ENCODE results near the gene PCSK6.
"Not testable (repeated sequence)": the region's sequence is repeated elsewhere in the genome, so short reads cannot be mapped to it uniquely, and the experiment has no call there.

PCSK6 gene

DNA sequence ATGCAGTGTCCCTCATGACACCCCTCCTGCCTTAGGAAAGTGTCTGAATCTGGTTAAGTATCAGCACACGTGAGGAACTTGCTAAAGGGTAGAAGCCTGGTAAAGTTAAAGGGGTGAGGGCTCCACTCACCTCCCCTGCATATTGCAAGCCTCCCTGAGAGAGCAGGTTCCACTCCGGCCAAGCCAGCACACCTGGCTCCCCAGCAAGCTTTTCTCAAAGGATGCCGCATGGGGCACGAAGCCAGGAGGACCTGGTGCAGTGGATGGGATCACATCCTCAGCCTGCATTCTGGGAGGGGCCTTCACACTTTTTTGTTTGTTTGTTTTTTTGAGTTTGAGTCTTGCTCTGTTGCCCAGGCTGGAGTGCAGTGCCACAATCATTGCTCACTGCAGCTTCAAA is 79.9 kb downstream of the PCSK6 start:
- Histone ChIP-seq H3K27ac (ENCODE audit: low read length) (no peak overlapping the region), H3K4me1 (ENCODE audit: control insufficient read depth, insufficient read depth, low read length) (peaks cover 2% of the 10 kb centered on the region; the same call in 1 of the 2 replicates), H3K4me3 (ENCODE audit: low read length) (no peak overlapping the region), H3K36me3 (ENCODE audit: control insufficient read depth, insufficient read depth, low read length) (no peaks in the 10 kb centered on the region), H3K27me3 (ENCODE audit: control insufficient read depth, insufficient read depth, low read length) (no peaks in the 10 kb centered on the region), H3K9me3 (ENCODE audit: control insufficient read depth, insufficient read depth, low read length) (no peaks in the 10 kb centered on the region)
- WGBS (ENCODE audit: insufficient coverage, insufficient read length) = no CpG with 5 or more reads among the region's 4 CpGs
- no peak for DNase-seq (ENCODE audit: low read depth, low spot score)

DNA sequence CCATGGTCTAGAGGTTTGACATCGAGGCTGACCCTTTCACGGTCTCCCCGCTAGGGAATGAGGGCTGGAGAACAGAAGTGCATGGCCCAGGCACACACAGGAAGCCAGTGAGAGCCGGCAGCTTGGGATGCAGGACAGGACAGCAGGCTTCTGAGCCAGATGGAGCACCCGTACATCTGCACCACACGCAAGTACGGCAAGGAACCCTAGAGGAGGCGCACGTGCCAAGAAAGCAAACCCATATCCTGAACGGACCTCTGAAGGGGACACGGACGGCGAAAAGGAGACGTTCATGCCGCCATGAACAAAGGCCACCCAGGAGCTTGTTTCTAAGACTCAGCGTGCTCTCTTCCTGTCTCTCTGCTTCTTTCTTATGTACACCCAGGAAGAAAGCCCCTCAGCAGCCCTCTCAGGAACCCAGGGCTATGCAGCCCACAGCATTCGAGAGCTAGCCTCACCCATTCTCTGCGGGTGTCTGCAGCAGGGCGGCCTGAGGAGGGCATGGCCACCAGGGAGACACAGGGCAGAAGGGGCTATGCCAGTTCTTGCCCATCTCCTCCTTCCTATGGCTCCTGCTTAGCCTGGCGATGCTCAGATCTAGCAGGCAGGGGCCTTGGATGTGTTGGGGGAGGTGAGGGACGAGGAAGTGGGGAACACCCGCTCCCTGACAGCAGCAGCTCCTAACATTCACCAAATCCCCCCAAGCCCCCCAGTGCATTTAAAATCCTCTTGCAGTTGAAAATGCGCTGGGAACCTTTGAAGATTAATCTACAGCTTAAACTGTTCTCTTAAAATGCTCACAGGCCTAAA is 81.3 kb downstream of the PCSK6 start:
- H3K27ac ChIP-seq (ENCODE audit: low read length) = no peak overlapping the region
- no peaks in the 10 kb centered on the region for H3K9me3 ChIP-seq (ENCODE audit: control insufficient read depth, insufficient read depth, low read length)
- H3K4me1 ChIP-seq (ENCODE audit: control insufficient read depth, insufficient read depth, low read length) = peaks cover 2% of the 10 kb centered on the region; the same call in 1 of the 2 replicates
- WGBS (ENCODE audit: insufficient coverage, insufficient read length) = no CpG with 5 or more reads among the region's 23 CpGs
- no peak for DNase-seq (ENCODE audit: low read depth, low spot score)
- H3K36me3 ChIP-seq (ENCODE audit: control insufficient read depth, insufficient read depth, low read length) = no peaks in the 10 kb centered on the region
- no peaks in the 10 kb centered on the region for H3K27me3 ChIP-seq (ENCODE audit: control insufficient read depth, insufficient read depth, low read length)
- no peak overlapping the region for H3K4me3 ChIP-seq (ENCODE audit: low read length)

DNA sequence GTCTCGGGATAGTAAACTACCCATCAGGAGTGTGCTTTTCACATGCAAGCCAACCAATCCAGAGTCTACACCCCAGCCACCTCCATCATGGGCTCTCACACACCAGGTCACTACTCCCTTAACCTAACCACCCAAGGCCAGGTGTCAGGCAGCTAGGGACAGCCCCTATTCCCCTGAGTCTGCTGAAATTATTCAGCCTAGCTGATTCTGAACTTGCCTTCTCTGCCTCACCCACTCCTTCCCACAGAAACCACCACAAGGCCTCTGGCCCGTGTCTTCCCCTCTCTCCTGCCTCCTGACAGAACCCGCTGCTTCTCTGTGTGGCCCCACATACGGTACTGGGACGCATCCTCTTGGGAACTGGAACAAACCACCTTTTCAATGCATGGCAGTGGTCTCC is 82.1 kb downstream of the PCSK6 start:
- Histone ChIP-seq H3K4me3 (ENCODE audit: low read length) (no peak overlapping the region), H3K9me3 (ENCODE audit: control insufficient read depth, insufficient read depth, low read length) (no peaks in the 10 kb centered on the region), H3K36me3 (ENCODE audit: control insufficient read depth, insufficient read depth, low read length) (no peaks in the 10 kb centered on the region), H3K27ac (ENCODE audit: low read length) (no peak overlapping the region), H3K4me1 (ENCODE audit: control insufficient read depth, insufficient read depth, low read length) (peaks cover 2% of the 10 kb centered on the region; the same call in 1 of the 2 replicates), H3K27me3 (ENCODE audit: control insufficient read depth, insufficient read depth, low read length) (no peaks in the 10 kb centered on the region)
- no CpG with 5 or more reads among the region's 5 CpGs for WGBS (ENCODE audit: insufficient coverage, insufficient read length)
- DNase-seq (ENCODE audit: low read depth, low spot score) = no peak

- Histone ChIP-seq H3K4me3 (ENCODE audit: low read length) (no peak overlapping the region), H3K4me1 (ENCODE audit: control insufficient read depth, insufficient read depth, low read length) (peaks cover 2% of the 10 kb centered on the region; the same call in 1 of the 2 replicates), H3K9me3 (ENCODE audit: control insufficient read depth, insufficient read depth, low read length) (no peaks in the 10 kb centered on the region), H3K27ac (ENCODE audit: low read length) (no peak overlapping the region), H3K27me3 (ENCODE audit: control insufficient read depth, insufficient read depth, low read length) (no peaks in the 10 kb centered on the region), H3K36me3 (ENCODE audit: control insufficient read depth, insufficient read depth, low read length) (no peaks in the 10 kb centered on the region)
- no peak for DNase-seq (ENCODE audit: low read depth, low spot score)
- no CpG with 5 or more reads among the region's 20 CpGs for WGBS (ENCODE audit: insufficient coverage, insufficient read length)
Observed at GRCh38 chr15:101406526-101407195, 82.8 kb downstream of the PCSK6 start.

DNA sequence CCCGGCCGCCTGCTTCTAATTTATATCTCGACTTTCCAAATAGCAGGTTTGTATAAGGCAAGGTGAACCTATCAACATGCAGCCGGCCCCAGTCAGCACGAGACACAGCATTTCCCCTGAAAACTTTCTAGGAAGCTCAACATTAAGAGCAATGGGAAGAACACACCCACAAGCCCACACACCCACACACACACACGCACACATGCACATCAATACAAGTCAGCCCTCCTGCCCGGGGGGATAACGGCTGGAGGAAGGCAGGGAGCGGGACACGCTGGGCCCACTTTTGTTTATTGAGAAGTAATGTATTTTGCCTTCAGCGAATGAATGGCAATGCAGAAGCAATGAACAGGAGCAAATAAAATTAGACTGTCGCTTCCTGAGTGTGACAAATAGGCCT is 83.5 kb downstream of the PCSK6 start:
- H3K27ac ChIP-seq (ENCODE audit: low read length) = no peak overlapping the region
- no peak for DNase-seq (ENCODE audit: low read depth, low spot score)

GRCh38 chr15:101404245-101404644 is 85.3 kb downstream of the PCSK6 start:
- WGBS (ENCODE audit: insufficient coverage, insufficient read length) = no CpG with 5 or more reads among the region's 6 CpGs
- DNase-seq (ENCODE audit: low read depth, low spot score) = no peak
- Histone ChIP-seq H3K4me1 (ENCODE audit: control insufficient read depth, insufficient read depth, low read length) (peaks cover 2% of the 10 kb centered on the region; the same call in 1 of the 2 replicates), H3K4me3 (ENCODE audit: low read length) (no peak overlapping the region), H3K9me3 (ENCODE audit: control insufficient read depth, insufficient read depth, low read length) (no peaks in the 10 kb centered on the region), H3K27me3 (ENCODE audit: control insufficient read depth, insufficient read depth, low read length) (no peaks in the 10 kb centered on the region), H3K27ac (ENCODE audit: low read length) (no peak overlapping the region), H3K36me3 (ENCODE audit: control insufficient read depth, insufficient read depth, low read length) (no peaks in the 10 kb centered on the region)

More for the DNA sequence above, 83.5 kb downstream of the PCSK6 start:
- Histone ChIP-seq H3K4me3 (ENCODE audit: low read length) (no peak overlapping the region), H3K9me3 (ENCODE audit: control insufficient read depth, insufficient read depth, low read length) (no peaks in the 10 kb centered on the region), H3K4me1 (ENCODE audit: control insufficient read depth, insufficient read depth, low read length) (peaks cover 2% of the 10 kb centered on the region; the same call in 1 of the 2 replicates), H3K36me3 (ENCODE audit: control insufficient read depth, insufficient read depth, low read length) (no peaks in the 10 kb centered on the region), H3K27me3 (ENCODE audit: control insufficient read depth, insufficient read depth, low read length) (no peaks in the 10 kb centered on the region)
- WGBS (ENCODE audit: insufficient coverage, insufficient read length) = no CpG with 5 or more reads among the region's 12 CpGs

- H3K4me3 ChIP-seq (ENCODE audit: low read length); H3K27me3 ChIP-seq (ENCODE audit: control insufficient read depth, insufficient read depth, low read length); H3K4me1 ChIP-seq (ENCODE audit: control insufficient read depth, insufficient read depth, low read length); H3K9me3 ChIP-seq (ENCODE audit: control insufficient read depth, insufficient read depth, low read length); H3K36me3 ChIP-seq (ENCODE audit: control insufficient read depth, insufficient read depth, low read length); DNase-seq (ENCODE audit: low read depth, low spot score); H3K27ac ChIP-seq (ENCODE audit: low read length): not testable (repeated sequence)
- WGBS (ENCODE audit: insufficient coverage, insufficient read length) = no CpG with 5 or more reads among the region's 4 CpGs
Observed at GRCh38 chr15:101402883-101403282, 86.6 kb downstream of the PCSK6 start.

DNA sequence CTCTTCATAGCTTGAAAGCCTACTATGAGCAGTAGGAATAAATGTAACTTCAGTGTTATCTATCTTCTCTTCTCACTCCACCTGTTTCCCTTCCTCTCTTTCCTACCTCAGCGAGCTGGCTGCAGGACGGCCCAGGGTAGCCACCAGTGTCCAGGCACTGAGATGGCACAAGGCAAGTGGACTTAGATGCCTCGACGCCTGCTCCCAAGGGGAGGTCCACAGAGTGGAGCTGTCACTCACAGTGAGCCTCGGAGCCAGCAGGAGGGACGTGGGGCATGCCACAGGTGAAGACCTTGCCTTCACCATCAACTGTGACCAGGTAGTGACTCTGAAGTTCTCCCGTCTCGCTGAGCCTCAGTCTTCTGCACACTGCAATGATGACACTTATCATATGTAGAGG is 88.2 kb downstream of the PCSK6 start:
- Histone ChIP-seq H3K27ac (ENCODE audit: low read length) (no peak overlapping the region), H3K27me3 (ENCODE audit: control insufficient read depth, insufficient read depth, low read length) (no peaks in the 10 kb centered on the region), H3K4me3 (ENCODE audit: low read length) (no peak overlapping the region), H3K36me3 (ENCODE audit: control insufficient read depth, insufficient read depth, low read length) (no peaks in the 10 kb centered on the region), H3K9me3 (ENCODE audit: control insufficient read depth, insufficient read depth, low read length) (no peaks in the 10 kb centered on the region), H3K4me1 (ENCODE audit: control insufficient read depth, insufficient read depth, low read length) (peaks cover 5% of the 10 kb centered on the region)
- DNase-seq (ENCODE audit: low read depth, low spot score) = no peak
- WGBS (ENCODE audit: insufficient coverage, insufficient read length) = no CpG with 5 or more reads among the region's 8 CpGs

DNA sequence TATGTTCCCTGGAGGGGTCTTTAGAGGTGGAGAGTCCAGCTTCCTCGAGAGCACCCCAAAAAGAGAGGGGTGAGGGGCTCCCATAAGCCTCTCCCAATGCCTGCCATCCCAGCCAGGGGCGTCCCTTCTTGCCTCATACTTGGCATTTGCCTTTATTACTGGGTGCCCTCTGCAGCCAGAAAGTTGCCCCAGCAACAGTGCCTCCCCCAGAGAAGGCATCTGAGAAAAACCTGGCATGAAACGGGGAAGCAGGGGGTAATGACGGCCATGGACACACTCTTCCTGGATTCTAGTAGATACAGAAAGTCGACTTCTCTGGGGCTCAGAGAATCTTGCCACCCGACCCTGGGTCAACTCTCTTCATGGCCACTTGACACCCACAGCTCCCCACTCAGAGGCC is 90.1 kb downstream of the PCSK6 start:
- WGBS (ENCODE audit: insufficient coverage, insufficient read length) = no CpG with 5 or more reads among the region's 6 CpGs
- Histone ChIP-seq H3K4me3 (ENCODE audit: low read length) (no peak overlapping the region), H3K9me3 (ENCODE audit: control insufficient read depth, insufficient read depth, low read length) (no peaks in the 10 kb centered on the region), H3K27ac (ENCODE audit: low read length) (no peak overlapping the region), H3K4me1 (ENCODE audit: control insufficient read depth, insufficient read depth, low read length) (peaks cover 5% of the 10 kb centered on the region), H3K36me3 (ENCODE audit: control insufficient read depth, insufficient read depth, low read length) (no peaks in the 10 kb centered on the region), H3K27me3 (ENCODE audit: control insufficient read depth, insufficient read depth, low read length) (no peaks in the 10 kb centered on the region)
- DNase-seq (ENCODE audit: low read depth, low spot score) = no peak

- DNase-seq (ENCODE audit: low read depth, low spot score) = no peak
- no peaks in the 10 kb centered on the region for H3K36me3 ChIP-seq (ENCODE audit: control insufficient read depth, insufficient read depth, low read length)
- no CpG with 5 or more reads among the region's 24 CpGs for WGBS (ENCODE audit: insufficient coverage, insufficient read length)
- peaks cover 5% of the 10 kb centered on the region for H3K4me1 ChIP-seq (ENCODE audit: control insufficient read depth, insufficient read depth, low read length)
- H3K27me3 ChIP-seq (ENCODE audit: control insufficient read depth, insufficient read depth, low read length) = no peaks in the 10 kb centered on the region
- no peaks in the 10 kb centered on the region for H3K9me3 ChIP-seq (ENCODE audit: control insufficient read depth, insufficient read depth, low read length)
- no peak overlapping the region for H3K4me3 ChIP-seq (ENCODE audit: low read length)
- H3K27ac ChIP-seq (ENCODE audit: low read length) = no peak overlapping the region
Observed at GRCh38 chr15:101398247-101398646, 91.3 kb downstream of the PCSK6 start.

Data from iPS DF 6.9 (cell line).